Liver (tissue), 9 donors: ENCODE measurements around the gene BBS5. TPM values are rescaled to one million over a fixed set of nuclear protein-coding genes. Genes with fewer than 3 reads are reported as not detected.

ENCODE experiments used
- DNase-seq: peaks from one replicate; pipeline ENCODE4 v3.0.0-alpha.2; 2017; ENCODE audit warnings: low spot score
- H3K27ac ChIP-seq, 2 donors: one replicate each; pipeline ENCODE4 v1.7.0; 2013; ENCODE audit warnings: inconsistent platforms in 2 of 2, low read length in 2 of 2, control low read depth in 1 of 2, low read depth in 1 of 2, mild to moderate bottlenecking in 1 of 2
- H3K27me3 ChIP-seq, 4 donors: one replicate each; pipeline versions ENCODE4 v1.6.1 to v1.7.0; 2013; ENCODE audit warnings: low read length in 3 of 4, inconsistent platforms in 1 of 4, mild to moderate bottlenecking in 1 of 4, moderate library complexity in 1 of 4; ENCODE audit not compliant: control insufficient read depth in 4 of 4, insufficient read depth in 4 of 4
- H3K36me3 ChIP-seq, 4 donors: one replicate each; pipeline versions ENCODE4 v1.6.1 to v1.7.0; 2013; ENCODE audit warnings: low read length in 3 of 4, mild to moderate bottlenecking in 3 of 4, low read depth in 1 of 4, moderate library complexity in 1 of 4; ENCODE audit not compliant: control insufficient read depth in 4 of 4, insufficient read depth in 3 of 4
- H3K4me1 ChIP-seq, 4 donors: one replicate each; pipeline versions ENCODE4 v1.6.1 to v1.7.0; 2013; ENCODE audit warnings: low read length in 3 of 4, mild to moderate bottlenecking in 3 of 4, moderate library complexity in 1 of 4; ENCODE audit not compliant: control insufficient read depth in 4 of 4, insufficient read depth in 4 of 4
- H3K4me3 ChIP-seq, 3 donors: one replicate each; pipeline versions ENCODE4 v1.6.1 to v1.7.0; 2013; ENCODE audit warnings: low read length in 3 of 3, control low read depth in 1 of 3, low read depth in 1 of 3, mild to moderate bottlenecking in 1 of 3
- H3K9ac ChIP-seq, 2 donors: one replicate each; pipeline ENCODE4 v1.7.0; 2013; ENCODE audit warnings: low read length in 2 of 2, mild to moderate bottlenecking in 2 of 2, moderate library complexity in 2 of 2, control low read depth in 1 of 2, low read depth in 1 of 2
- H3K9me3 ChIP-seq, 4 donors: one replicate each; pipeline versions ENCODE4 v1.6.1 to v1.7.0; 2013; ENCODE audit warnings: low read length in 3 of 4; ENCODE audit not compliant: control insufficient read depth in 4 of 4
- ATF3 ChIP-seq: IDR thresholded peaks from 2 replicates; pipeline ENCODE4 v1.6.1; 2016; ENCODE audit warnings: antibody characterized with exemption
- CTCF ChIP-seq: fragments of 150-350 bp; IDR thresholded peaks from 2 replicates; pipeline ENCODE4 v1.5.1; 2017; ENCODE audit warnings: improper control_type of control experiment, low read depth, low read length; ENCODE audit not compliant: missing input control
- EGR1 ChIP-seq, 2 donors: IDR thresholded peaks; 2 replicates each; pipeline ENCODE4 v1.6.1; 2016 to 2018; ENCODE audit warnings: antibody characterized with exemption in 2 of 2, low read depth in 2 of 2
- FOXA1 ChIP-seq: IDR thresholded peaks from 2 replicates; pipeline ENCODE4 v1.6.1; 2016; ENCODE audit warnings: antibody characterized with exemption
- GABPA ChIP-seq, 2 donors: IDR thresholded peaks in 1 of 2; conservative IDR thresholded peaks in 1 of 2; 2 replicates each; pipeline ENCODE4 v1.6.1; 2016; ENCODE audit warnings: antibody characterized with exemption in 2 of 2, mild to moderate bottlenecking in 1 of 2, moderate library complexity in 1 of 2
- HNF4A ChIP-seq, 2 donors: conservative IDR thresholded peaks; 2 replicates each; pipeline ENCODE4 v1.6.1; 2016; ENCODE audit warnings: antibody characterized with exemption in 2 of 2, mild to moderate bottlenecking in 2 of 2
- HNF4G ChIP-seq: IDR thresholded peaks from 2 replicates; pipeline ENCODE4 v1.6.1; 2016; ENCODE audit warnings: antibody characterized with exemption
- JUND ChIP-seq, 2 donors: IDR thresholded peaks; 2 replicates each; pipeline ENCODE4 v1.6.1; 2016; ENCODE audit warnings: antibody characterized with exemption in 2 of 2
- MAX ChIP-seq: IDR thresholded peaks from 2 replicates; pipeline ENCODE4 v1.6.1; 2016; ENCODE audit warnings: antibody characterized with exemption
- RAD21 ChIP-seq, 2 donors: IDR thresholded peaks; 2 replicates each; pipeline ENCODE4 v1.6.1; 2016; ENCODE audit warnings: antibody characterized with exemption in 2 of 2, mild to moderate bottlenecking in 2 of 2
- REST ChIP-seq: IDR thresholded peaks from 2 replicates; pipeline ENCODE4 v1.6.1; 2016; ENCODE audit warnings: antibody characterized with exemption, mild to moderate bottlenecking
- RXRA ChIP-seq, 2 donors: IDR thresholded peaks; 2 replicates each; pipeline ENCODE4 v1.6.1; 2017 to 2018; ENCODE audit warnings: antibody characterized with exemption in 2 of 2, mild to moderate bottlenecking in 1 of 2
- SP1 ChIP-seq: IDR thresholded peaks from 2 replicates; pipeline ENCODE4 v1.6.1; 2018; ENCODE audit warnings: antibody characterized with exemption, mild to moderate bottlenecking
- TAF1 ChIP-seq: conservative IDR thresholded peaks from 2 replicates; pipeline ENCODE4 v1.6.1; 2016; ENCODE audit warnings: antibody characterized with exemption, mild to moderate bottlenecking
- YY1 ChIP-seq: IDR thresholded peaks from 2 replicates; pipeline ENCODE4 v1.6.1; 2016; ENCODE audit warnings: antibody characterized with exemption, mild to moderate bottlenecking
- ZBTB33 ChIP-seq: IDR thresholded peaks from 2 replicates; pipeline ENCODE4 v1.6.1; 2016; ENCODE audit warnings: antibody characterized with exemption
- WGBS: extraction: QIAGEN DNeasy Blood & Tissue Kit; methylation state at CpG from one replicate; pipeline ENCODE4 v1.1.7; 2013; 5-methylcytosine and 5-hydroxymethylcytosine counted together
- polyA plus RNA-seq, 2 donors: library from polyadenylated mRNA; stranded (reverse) in 1 of 2; unstranded in 1 of 2; fragments of 200-250 nt in 1 of 2; fragments of >200 nt in 1 of 2; fragmentation: Nextera tagmentation in 1 of 2; extraction: Ambion mirVana in 1 of 2; gene quantifications; one replicate each; pipeline versions ENCODE4 v1.2.1 to v1.2.3, GENCODE V29; 2013 to 2015
- total RNA-seq, 2 donors: library from RNA; depleted of rRNA; stranded (reverse); fragments of >200 nt; gene quantifications; one replicate each; pipeline ENCODE4 v1.2.3, GENCODE V29; 2014
- donor health status: healthy.
- donor health status: healthy.
- donor health status: healthy.
- donor health status: healthy.
- donor health status: healthy.

Gene BBS5
- total and polyA plus RNA-seq, 4 donors = 1.7 to 2.5 (median 2.1) TPM

GRCh38 chr2:169546756-169547155 lies 67.5 kb downstream of the BBS5 start:
- TF ChIP-seq EGR1 (IDR thresholded peaks at IDR 0.05; ENCODE audit: low read depth in 2 of 2) (no peak), GABPA (IDR thresholded peaks at IDR 0.05 in 1 of 2, conservative IDR thresholded peaks at IDR 0.05 in 1 of 2) (no peak), REST (no peak), RXRA (IDR thresholded peaks at IDR 0.05) (no peak), HNF4A (conservative IDR thresholded peaks at IDR 0.05) (no peak), HNF4G (no peak), SP1 (no peak), CTCF (no peak), ATF3 (no peak), JUND (IDR thresholded peaks at IDR 0.05) (no peak), FOXA1 (no peak), RAD21 (IDR thresholded peaks at IDR 0.05) (no peak), MAX (no peak), TAF1 (no peak), ZBTB33 (no peak), YY1 (no peak)
- Histone ChIP-seq H3K4me1 (no peaks in the 10 kb centered on the region), H3K4me3 (no peak overlapping the region), H3K36me3 (peaks cover 0 to 8% (median 4%) of the 10 kb centered on the region in 4 donors), H3K27me3 (no peaks in the 10 kb centered on the region), H3K27ac (no peak overlapping the region), H3K9me3 (no peaks in the 10 kb centered on the region), H3K9ac (no peak overlapping the region)
- WGBS = 96% methylated on average over 2 of the region's 2 CpGs
- DNase-seq = no peak

Other genes starting within 250 kb of the BBS5 start
- gene LRP2, start 117.0 kb upstream of the BBS5 start, total RNA-seq = 1 to 10 TPM in 1 of 2 donors, under 1 TPM in 1; 0.19 to 5.7 TPM
- gene LRP2, start 117.0 kb upstream of the BBS5 start, polyA plus RNA-seq = under 1 TPM; 0.33 to 0.47 TPM
- under 1 TPM; 0.23 to 0.33 TPM for gene KLHL41, start 30.2 kb downstream of the BBS5 start, total RNA-seq
- under 1 TPM; 0.10 to 0.28 TPM for gene KLHL41, start 30.2 kb downstream of the BBS5 start, polyA plus RNA-seq
- 10 to 100 TPM; 17.1 to 20.7 TPM for gene FASTKD1, start 94.4 kb downstream of the BBS5 start, total RNA-seq
- 10 to 100 TPM in 1 of 2 donors, 1 to 10 TPM in 1; 6.7 to 15.3 TPM for gene FASTKD1, start 94.4 kb downstream of the BBS5 start, polyA plus RNA-seq
- gene PPIG, start 104.9 kb downstream of the BBS5 start, total RNA-seq = 10 to 100 TPM; 18.8 to 29.7 TPM
- gene PPIG, start 104.9 kb downstream of the BBS5 start, polyA plus RNA-seq = 10 to 100 TPM; 15.2 to 49.3 TPM
- gene CFAP210, start 214.9 kb downstream of the BBS5 start, total RNA-seq = under 1 TPM; 0.08 to 0.33 TPM
- under 1 TPM; 0.02 to 0.42 TPM for gene CFAP210, start 214.9 kb downstream of the BBS5 start, polyA plus RNA-seq
- 1 to 10 TPM; 2.5 to 4.7 TPM for gene PHOSPHO2, start 215.0 kb downstream of the BBS5 start, total RNA-seq
- gene PHOSPHO2, start 215.0 kb downstream of the BBS5 start, polyA plus RNA-seq = 1 to 10 TPM; 1.4 to 5.3 TPM